OCI-LY1 (cell line): ENCODE results near the gene RNF224.
"Not testable (repeated sequence)": the region's sequence is repeated elsewhere in the genome, so short reads cannot be mapped to it uniquely, and the experiment has no call there.

ENCODE experiments used
- H2AFZ ChIP-seq: fragments of 200-600 bp; sonication (generic), shearing (Covaris generic); 2 replicates; pipeline ENCODE4 v1.6.0; 2014; ENCODE audit warnings: antibody characterized with exemption, mild to moderate bottlenecking, low read length
- H3F3A ChIP-seq: fragments of 200-600 bp; sonication (generic), shearing (Covaris generic); 2 replicates; pipeline ENCODE4 v1.6.0; 2014; ENCODE audit warnings: mild to moderate bottlenecking, antibody characterized with exemption, low read length, moderate library complexity; ENCODE audit not compliant: insufficient read depth
- H3K27ac ChIP-seq: fragments of 200-600 bp; sonication (generic); 2 replicates; pipeline ENCODE4 v1.5.1; 2014; ENCODE audit warnings: low read length, mixed run types, mild to moderate bottlenecking, low read depth; ENCODE audit not compliant: poor library complexity, severe bottlenecking
- H3K27me3 ChIP-seq: fragments of 200-600 bp; sonication (generic); 2 replicates; pipeline ENCODE4 v1.6.0; 2014; ENCODE audit warnings: antibody characterized with exemption, mild to moderate bottlenecking, low read length, moderate library complexity; ENCODE audit not compliant: insufficient read depth
- H3K36me3 ChIP-seq: fragments of 200-600 bp; sonication (generic); 2 replicates; pipeline ENCODE4 v1.6.1; 2014; ENCODE audit warnings: mild to moderate bottlenecking, antibody characterized with exemption, low read length, moderate library complexity, mixed read lengths; ENCODE audit not compliant: insufficient read depth
- H3K4me1 ChIP-seq: fragments of 200-600 bp; sonication (generic); 2 replicates; pipeline ENCODE4 v1.5.1; 2014; ENCODE audit warnings: mild to moderate bottlenecking, low read length, moderate library complexity; ENCODE audit not compliant: insufficient read depth, severe bottlenecking
- H3K4me2 ChIP-seq: fragments of 200-600 bp; sonication (generic), shearing (Covaris generic); 2 replicates; pipeline ENCODE4 v1.6.1; 2014; ENCODE audit warnings: low read length
- H3K4me3 ChIP-seq: fragments of 200-600 bp; sonication (generic); 2 replicates; pipeline ENCODE4 v1.5.1; 2014; ENCODE audit warnings: low read length, low read depth, mild to moderate bottlenecking, mixed read lengths; ENCODE audit not compliant: poor library complexity, severe bottlenecking
- H3K79me2 ChIP-seq: fragments of 200-600 bp; shearing (Covaris generic); 2 replicates; pipeline ENCODE4 v1.6.1; 2016; ENCODE audit warnings: mixed run types, low read length, mixed read lengths; ENCODE audit not compliant: insufficient read depth
- H3K9ac ChIP-seq: fragments of 200-600 bp; sonication (generic), shearing (Covaris generic); 2 replicates; pipeline ENCODE4 v1.6.1; 2014; ENCODE audit warnings: mild to moderate bottlenecking, low read length, mixed read lengths
- H3K9me2 ChIP-seq: fragments of 200-600 bp; sonication (generic), shearing (Covaris generic); 2 replicates; pipeline ENCODE4 v1.6.1; 2014; ENCODE audit warnings: low read depth, mild to moderate bottlenecking, low read length, mixed read lengths
- H3K9me3 ChIP-seq: fragments of 200-600 bp; shearing (Covaris generic); 2 replicates; pipeline ENCODE4 v1.6.1; 2014; ENCODE audit warnings: low read length, mixed read lengths
- H4K20me1 ChIP-seq: fragments of 200-600 bp; sonication (generic), shearing (Covaris generic); 2 replicates; pipeline ENCODE4 v1.6.0; 2016; ENCODE audit warnings: mild to moderate bottlenecking, low read length; ENCODE audit not compliant: insufficient read depth
- CTCF ChIP-seq: fragments of 200-600 bp; sonication (generic), shearing (Covaris generic); IDR thresholded peaks from 2 replicates; pipeline ENCODE4 v1.5.1; 2017; ENCODE audit warnings: mild to moderate bottlenecking, antibody characterized with exemption, low read length, moderate library complexity, mixed read lengths
- EZH2 ChIP-seq: fragments of 200-600 bp; sonication (generic), shearing (Covaris generic); IDR thresholded peaks from 2 replicates; pipeline ENCODE4 v1.8.0; 2017; ENCODE audit warnings: borderline replicate concordance, mixed run types, mild to moderate bottlenecking, antibody characterized with exemption, low read length, moderate library complexity, mixed read lengths

The RNF224 gene

GRCh38 chr9:137256856-137257255 is 29.6 kb downstream of the RNF224 start:
- Histone ChIP-seq H3K27ac (no peak overlapping the region), H3K9ac (peak overlapping the region; percentile 89; the same call in 1 of the 2 replicates), H3K4me1 (peaks cover 45% of the 10 kb centered on the region), H2AFZ (no peak overlapping the region), H3K36me3 (peaks cover 10% of the 10 kb centered on the region), H3K9me3 (no peaks in the 10 kb centered on the region), H3K79me2 (no peaks in the 10 kb centered on the region), H3K27me3 (no peaks in the 10 kb centered on the region), H3K9me2 (no peaks in the 10 kb centered on the region), H3K4me3 (peak overlapping the region; percentile 90), H3F3A (no peaks in the 10 kb centered on the region), H3K4me2 (peak overlapping the region; percentile 88), H4K20me1 (no peaks in the 10 kb centered on the region)
- no peak for TF ChIP-seq CTCF
- no peak for TF ChIP-seq EZH2

- H3F3A ChIP-seq, H3K27ac ChIP-seq, H3K4me3 ChIP-seq, H3K9me2 ChIP-seq, H2AFZ ChIP-seq, H3K4me1 ChIP-seq, H3K79me2 ChIP-seq, H3K9ac ChIP-seq, H3K27me3 ChIP-seq, H3K9me3 ChIP-seq, H3K4me2 ChIP-seq, H4K20me1 ChIP-seq: not testable (repeated sequence)
- peak; percentile 40; the same call in 1 of the 2 replicates for TF ChIP-seq CTCF
- H3K36me3 ChIP-seq = peaks cover 30% of the 10 kb centered on the region
Observed at GRCh38 chr9:137262173-137262908, 35.0 kb downstream of the RNF224 start.

- Histone ChIP-seq H4K20me1 (no peaks in the 10 kb centered on the region), H3K9me2 (no peaks in the 10 kb centered on the region), H3K4me1 (peaks cover 13% of the 10 kb centered on the region), H3K27me3 (no peaks in the 10 kb centered on the region), H3K79me2 (no peaks in the 10 kb centered on the region), H3K4me3 (no peak overlapping the region), H2AFZ (no peak overlapping the region), H3F3A (no peaks in the 10 kb centered on the region), H3K9ac (no peak overlapping the region), H3K9me3 (no peaks in the 10 kb centered on the region), H3K27ac (no peak overlapping the region), H3K36me3 (peaks cover 36% of the 10 kb centered on the region), H3K4me2 (no peak overlapping the region)
- TF ChIP-seq CTCF (no peak), EZH2 (no peak)
Observed at GRCh38 chr9:137262909-137263285, 35.6 kb downstream of the RNF224 start.
